HepG2 (cell line): ENCODE measurements around the gene GFOD1. TPM values are rescaled to one million over a fixed set of nuclear protein-coding genes. Genes with fewer than 3 reads are reported as not detected.

Source experiments
- DZIP1 ChIP-seq: sonication (generic); formaldehyde crosslinking; IDR thresholded peaks from 2 replicates; pipeline ENCODE4 v1.5.0; 2020; ENCODE audit warnings: mild to moderate bottlenecking, missing genetic modification reagents
- HNRNPH1 ChIP-seq: fragments of 200-400 bp; formaldehyde crosslinking; optimal IDR thresholded peaks from 2 replicates; pipeline ENCODE3; 2017; ENCODE audit warnings: mild to moderate bottlenecking, low read depth, low read length
- ZNF12 ChIP-seq: sonication (generic); formaldehyde crosslinking; IDR thresholded peaks from 2 replicates; pipeline ENCODE4 v1.5.0; 2020; ENCODE audit warnings: missing genetic modification reagents
- ZNF646 ChIP-seq: sonication (generic); formaldehyde crosslinking; IDR thresholded peaks from 2 replicates; pipeline ENCODE4 v1.9.0; 2021; ENCODE audit warnings: mild to moderate bottlenecking, missing genetic modification reagents
- polyA plus RNA-seq, 8 experiments: library from polyadenylated mRNA; depleted of rRNA in 3 of 8; stranded (reverse) in 7 of 8; unstranded in 1 of 8; fragments of >200 nt; fragmentation: Illumina TruSeq in 4 of 8; extraction: Trizol in 4 of 8; gene quantifications; 2 replicates each; pipeline versions ENCODE4 v1.2.1 to v1.2.3, GENCODE V29; 2011 to 2016; ENCODE audit warnings: low read depth in 4 of 8, missing spikeins in 1 of 8, mixed read lengths in 1 of 8; ENCODE audit not compliant: insufficient read depth in 1 of 8
- total RNA-seq, 5 experiments: library from RNA; depleted of rRNA; stranded (reverse); fragments of >200 nt; fragmentation: Illumina TruSeq; extraction: Trizol; gene quantifications; 2 replicates each; pipeline ENCODE4 v1.2.3, GENCODE V29; 2016; ENCODE audit warnings: low read depth in 1 of 5

GFOD1 gene
- total and polyA plus RNA-seq, 2 of the 13 experiments (the other 11 are each of a cell fraction or from before 2014, with no cell fraction given), result 1.9 to 6.4 TPM

GRCh38 chr6:13463941-13464340 lies 23.5 kb downstream of the GFOD1 start (continued):
- TF ChIP-seq ZNF646 (CRISPR knock-in tag), result no peak
- TF ChIP-seq DZIP1, result no peak
- TF ChIP-seq ZNF12 (CRISPR knock-in tag), result no peak
- no peak for TF ChIP-seq HNRNPH1
